ENCODE data around the gene LRRC34. TPM values are rescaled to one million over a fixed set of nuclear protein-coding genes. Genes with fewer than 3 reads are reported as not detected.

The LRRC34 gene, protein sequence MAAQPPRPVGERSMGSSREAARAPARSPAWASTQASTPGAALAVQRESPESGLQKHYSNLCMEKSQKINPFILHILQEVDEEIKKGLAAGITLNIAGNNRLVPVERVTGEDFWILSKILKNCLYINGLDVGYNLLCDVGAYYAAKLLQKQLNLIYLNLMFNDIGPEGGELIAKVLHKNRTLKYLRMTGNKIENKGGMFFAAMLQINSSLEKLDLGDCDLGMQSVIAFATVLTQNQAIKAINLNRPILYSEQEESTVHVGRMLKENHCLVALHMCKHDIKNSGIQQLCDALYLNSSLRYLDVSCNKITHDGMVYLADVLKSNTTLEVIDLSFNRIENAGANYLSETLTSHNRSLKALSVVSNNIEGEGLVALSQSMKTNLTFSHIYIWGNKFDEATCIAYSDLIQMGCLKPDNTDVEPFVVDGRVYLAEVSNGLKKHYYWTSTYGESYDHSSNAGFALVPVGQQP
- 5.3 and 9.5 TPM in 2 replicates for total RNA-seq

DNA sequence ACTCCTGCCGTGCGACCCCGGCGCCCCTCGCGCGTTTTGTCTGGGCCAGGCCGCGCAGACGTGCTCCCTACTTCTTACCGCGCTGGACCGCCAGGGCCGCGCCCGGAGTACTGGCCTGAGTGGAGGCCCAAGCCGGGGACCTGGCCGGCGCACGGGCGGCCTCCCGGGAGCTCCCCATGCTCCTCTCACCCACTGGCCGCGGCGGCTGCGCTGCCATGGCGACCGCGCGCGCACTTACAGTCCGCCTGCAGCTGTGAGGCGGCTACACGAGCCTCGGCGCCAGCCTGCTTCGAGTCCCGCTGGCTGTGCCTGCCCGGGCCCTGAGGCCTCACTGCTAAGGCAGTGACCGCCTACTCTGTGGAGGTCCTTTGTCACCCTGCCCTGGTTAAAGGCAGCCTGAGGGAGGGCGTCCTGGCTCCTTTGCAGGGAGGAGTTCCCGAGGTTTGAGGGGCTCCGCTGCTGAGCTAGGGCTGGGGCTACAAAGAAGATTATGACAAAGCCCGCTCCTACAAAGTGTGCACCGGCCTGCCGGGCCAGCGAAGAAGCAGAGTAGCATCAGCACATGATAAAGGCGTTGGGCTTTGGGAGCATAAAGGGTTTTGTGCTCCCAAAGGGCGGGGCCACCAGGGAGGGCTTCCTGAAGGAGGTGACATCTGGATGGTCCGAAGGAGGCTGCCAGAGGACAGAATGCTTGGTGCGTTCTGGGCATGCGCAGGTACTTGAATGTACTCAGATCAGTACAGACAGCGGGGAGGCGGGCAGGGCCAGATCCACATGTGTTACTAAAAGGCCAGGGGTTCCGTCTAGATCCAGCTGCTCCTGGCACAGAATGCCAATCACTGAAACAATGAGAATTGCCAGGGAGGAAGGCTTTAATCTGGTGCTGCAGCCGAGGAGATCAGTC lies at the start of gene LRRC34, which contains the start of gene LRRIQ4:
Gene LRRC34, minus strand, starts transcription at position 573 of the 904 bp plus-strand sequence. Its CDS starts 356 bp downstream, at position 217.
Gene LRRIQ4, plus strand, starts transcription at position 539 of the 904 bp plus-strand sequence. CDS start 9,052 bp downstream, outside the sequence.

DNA sequence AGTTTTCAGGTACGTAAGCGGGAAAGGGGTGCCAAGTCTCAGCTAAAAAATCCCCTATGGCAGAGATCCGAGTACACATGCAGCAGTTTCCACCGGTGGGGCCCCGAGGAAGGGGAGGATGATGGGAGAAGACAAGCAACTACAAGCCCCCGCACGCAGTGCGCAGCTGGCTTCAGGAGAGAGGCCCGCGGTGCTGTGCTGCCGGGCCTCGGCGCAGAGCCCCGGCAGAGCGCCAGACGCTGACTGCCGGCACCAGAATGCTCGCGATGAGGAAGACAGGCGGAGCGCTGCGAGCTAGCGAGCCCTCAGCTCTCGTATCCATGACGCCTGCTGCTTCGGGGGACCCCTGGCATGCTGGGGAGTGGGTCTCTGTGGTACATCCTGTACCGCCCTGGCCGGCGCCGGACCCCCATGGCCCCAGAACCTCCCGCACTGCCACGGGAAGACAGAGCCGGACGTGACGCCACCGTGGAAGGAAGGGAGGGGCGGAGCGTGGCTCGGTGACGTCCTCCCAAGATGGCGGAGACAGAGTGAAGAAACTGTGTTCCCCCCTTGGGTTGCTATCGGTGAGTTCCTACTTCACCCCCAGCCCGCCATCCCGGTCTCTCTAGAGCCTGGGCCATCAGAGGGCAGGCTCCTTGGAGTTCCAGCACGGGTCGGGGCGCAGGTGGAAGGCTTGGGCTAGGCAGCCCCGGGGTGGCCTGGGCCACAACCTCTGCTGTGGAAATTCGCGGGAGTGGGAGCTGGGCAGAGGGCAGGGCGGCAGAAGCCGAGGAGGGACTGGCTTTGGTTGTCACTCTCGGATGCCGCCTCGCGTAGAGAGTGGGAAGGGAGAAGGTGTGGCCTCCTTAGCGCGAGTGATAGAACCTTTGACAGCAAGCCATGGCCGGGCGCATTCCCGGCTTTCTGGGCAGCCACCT lies 39.5 kb downstream of the LRRC34 start, which contains the start of gene MYNN:
Gene MYNN, plus strand, starts transcription at position 500 of the 920 bp plus-strand sequence. CDS start 900 bp downstream, outside the sequence.

GRCh38 chr3:169769287-169770181 lies 43.2 kb downstream of the LRRC34 start, which contains the start of gene ACTRT3:
Gene ACTRT3, minus strand, starts transcription at chr3:169769561. Its CDS starts 41 bp downstream, at chr3:169769520.

GRCh38 chr3:169764882-169765612 lies 47.7 kb downstream of the LRRC34 start, which contains the start of gene TERC:
Gene TERC, minus strand, starts transcription at chr3:169765060.

Other genes starting within 250 kb of the LRRC34 start
- 11.8 and 14.2 TPM in 2 replicates for gene MECOM, start 149.2 kb downstream of the LRRC34 start, total RNA-seq
- 266 and 343 TPM in 2 replicates for gene TERC, start 47.8 kb downstream of the LRRC34 start, total RNA-seq
- gene ACTRT3, start 43.3 kb downstream of the LRRC34 start, total RNA-seq: 1.7 and 3.4 TPM in 2 replicates
- 9.2 and 17.5 TPM in 2 replicates for gene MYNN, start 39.5 kb downstream of the LRRC34 start, total RNA-seq
- gene LRRIQ4, start within 50 bp of the LRRC34 start, total RNA-seq: not detected in 2 replicates
- gene LRRC31, start 57.0 kb upstream of the LRRC34 start, total RNA-seq: not detected in 2 replicates
- not detected in 2 replicates for gene SAMD7, start 98.7 kb upstream of the LRRC34 start, total RNA-seq
- gene SEC62, start 153.9 kb upstream of the LRRC34 start, total RNA-seq: 21.6 and 24.6 TPM in 2 replicates
- gene GPR160, start 225.1 kb upstream of the LRRC34 start, total RNA-seq: 0.71 TPM in 1 of 2 replicates, not detected in the other